Esophagus squamous epithelium (tissue), 4 donors: ENCODE measurements around the gene PIGX.

Experiments
- POLR2A ChIP-seq, 4 donors: fragments of 450-650 bp; IDR thresholded peaks; one replicate each; pipeline ENCODE4 v1.6.1; 2017; ENCODE audit warnings: antibody characterized with exemption in 4 of 4, mild to moderate bottlenecking in 4 of 4, moderate library complexity in 3 of 4
- TF ChIP-seq, protein P1 (sequence below), 6 experiments: fragments of 450-650 bp in 4 of 6; fragments of 200-600 bp in 2 of 6; sonication (generic) in 2 of 6; IDR thresholded peaks; one replicate each; pipeline ENCODE4 v1.5.1; 2016 to 2019; ENCODE audit warnings: antibody characterized with exemption in 6 of 6, mild to moderate bottlenecking in 4 of 6, moderate library complexity in 4 of 6

DNA sequence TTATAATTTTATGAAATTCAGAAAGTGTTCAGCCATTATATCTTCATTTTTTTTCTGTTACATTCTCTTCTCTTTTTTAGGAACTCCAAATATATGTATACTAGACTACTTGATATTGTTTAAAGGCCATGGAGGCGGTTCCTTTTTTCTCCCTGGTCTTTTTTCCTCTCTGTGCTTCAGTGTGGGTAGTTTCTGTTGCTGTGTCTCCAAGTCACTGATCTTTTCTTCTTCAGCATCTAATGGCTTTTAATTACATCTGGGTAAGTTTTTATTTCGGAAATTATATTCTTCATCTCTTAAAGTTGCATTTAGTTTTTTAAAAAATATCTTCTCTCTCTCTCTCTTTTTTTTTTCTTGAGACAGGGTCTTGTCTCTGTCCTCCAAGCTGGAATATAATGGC is 8.9 kb downstream of the PIGX start:
- TF ChIP-seq, protein P1, sequence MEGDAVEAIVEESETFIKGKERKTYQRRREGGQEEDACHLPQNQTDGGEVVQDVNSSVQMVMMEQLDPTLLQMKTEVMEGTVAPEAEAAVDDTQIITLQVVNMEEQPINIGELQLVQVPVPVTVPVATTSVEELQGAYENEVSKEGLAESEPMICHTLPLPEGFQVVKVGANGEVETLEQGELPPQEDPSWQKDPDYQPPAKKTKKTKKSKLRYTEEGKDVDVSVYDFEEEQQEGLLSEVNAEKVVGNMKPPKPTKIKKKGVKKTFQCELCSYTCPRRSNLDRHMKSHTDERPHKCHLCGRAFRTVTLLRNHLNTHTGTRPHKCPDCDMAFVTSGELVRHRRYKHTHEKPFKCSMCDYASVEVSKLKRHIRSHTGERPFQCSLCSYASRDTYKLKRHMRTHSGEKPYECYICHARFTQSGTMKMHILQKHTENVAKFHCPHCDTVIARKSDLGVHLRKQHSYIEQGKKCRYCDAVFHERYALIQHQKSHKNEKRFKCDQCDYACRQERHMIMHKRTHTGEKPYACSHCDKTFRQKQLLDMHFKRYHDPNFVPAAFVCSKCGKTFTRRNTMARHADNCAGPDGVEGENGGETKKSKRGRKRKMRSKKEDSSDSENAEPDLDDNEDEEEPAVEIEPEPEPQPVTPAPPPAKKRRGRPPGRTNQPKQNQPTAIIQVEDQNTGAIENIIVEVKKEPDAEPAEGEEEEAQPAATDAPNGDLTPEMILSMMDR (IDR thresholded peaks at IDR 0.05), result no peak
- no peak for TF ChIP-seq POLR2A (IDR thresholded peaks at IDR 0.05)
